Astrocyte of the cerebellum (primary cell): ENCODE data around the gene SPOCK1.

ENCODE experiments used
- DNase-seq: peaks from one replicate; pipeline ENCODE4 v3.0.0-alpha.2; 2011; ENCODE audit warnings: low read depth
- H3K4me3 ChIP-seq: 2 replicates; pipeline ENCODE4 v1.5.1; 2011; ENCODE audit warnings: mild to moderate bottlenecking, low read depth, low read length, moderate library complexity
- in situ Hi-C: cut with HindIII; loops from 2 replicates; pipeline ENCODE4 v1.10.0; 2017; ENCODE audit warnings: low sequenced_read_pairs
- TF ChIP-seq, protein P1 (sequence below): IDR thresholded peaks from 2 replicates; pipeline ENCODE4 v1.5.1; 2012; ENCODE audit warnings: low read length, low read depth, moderate library complexity, mild to moderate bottlenecking; ENCODE audit errors: missing control alignments

The SPOCK1 gene

GRCh38 chr5:136998854-136999357, 500.2 kb downstream of the SPOCK1 start:
- in situ Hi-C loops: no loop called here
- TF ChIP-seq, protein P1, sequence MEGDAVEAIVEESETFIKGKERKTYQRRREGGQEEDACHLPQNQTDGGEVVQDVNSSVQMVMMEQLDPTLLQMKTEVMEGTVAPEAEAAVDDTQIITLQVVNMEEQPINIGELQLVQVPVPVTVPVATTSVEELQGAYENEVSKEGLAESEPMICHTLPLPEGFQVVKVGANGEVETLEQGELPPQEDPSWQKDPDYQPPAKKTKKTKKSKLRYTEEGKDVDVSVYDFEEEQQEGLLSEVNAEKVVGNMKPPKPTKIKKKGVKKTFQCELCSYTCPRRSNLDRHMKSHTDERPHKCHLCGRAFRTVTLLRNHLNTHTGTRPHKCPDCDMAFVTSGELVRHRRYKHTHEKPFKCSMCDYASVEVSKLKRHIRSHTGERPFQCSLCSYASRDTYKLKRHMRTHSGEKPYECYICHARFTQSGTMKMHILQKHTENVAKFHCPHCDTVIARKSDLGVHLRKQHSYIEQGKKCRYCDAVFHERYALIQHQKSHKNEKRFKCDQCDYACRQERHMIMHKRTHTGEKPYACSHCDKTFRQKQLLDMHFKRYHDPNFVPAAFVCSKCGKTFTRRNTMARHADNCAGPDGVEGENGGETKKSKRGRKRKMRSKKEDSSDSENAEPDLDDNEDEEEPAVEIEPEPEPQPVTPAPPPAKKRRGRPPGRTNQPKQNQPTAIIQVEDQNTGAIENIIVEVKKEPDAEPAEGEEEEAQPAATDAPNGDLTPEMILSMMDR: no peak
- no peak for DNase-seq
- no peak overlapping the region for H3K4me3 ChIP-seq

DNA sequence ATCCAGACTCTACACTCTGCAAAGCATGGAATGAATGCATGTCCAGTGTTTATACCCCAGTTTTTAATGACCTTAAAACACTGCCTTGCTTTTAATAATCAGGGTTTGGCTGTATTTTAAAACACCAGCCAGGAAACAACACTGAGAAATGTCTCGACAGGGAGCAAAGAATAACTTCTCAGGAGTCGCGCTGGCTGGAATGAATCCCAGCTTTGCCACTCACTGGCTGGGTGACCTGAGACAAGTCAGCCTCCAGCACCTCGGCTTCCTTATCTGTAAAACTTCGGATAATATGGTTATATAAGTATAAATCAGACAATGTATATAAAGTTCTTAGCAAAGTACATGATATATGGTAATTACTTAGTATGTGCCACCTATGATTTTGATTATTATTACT, 505.0 kb downstream of the SPOCK1 start:
- DNase-seq: no peak
- TF ChIP-seq, protein P1: no peak
- no peak overlapping the region for H3K4me3 ChIP-seq
- in situ Hi-C loops: no loop called here

DNA sequence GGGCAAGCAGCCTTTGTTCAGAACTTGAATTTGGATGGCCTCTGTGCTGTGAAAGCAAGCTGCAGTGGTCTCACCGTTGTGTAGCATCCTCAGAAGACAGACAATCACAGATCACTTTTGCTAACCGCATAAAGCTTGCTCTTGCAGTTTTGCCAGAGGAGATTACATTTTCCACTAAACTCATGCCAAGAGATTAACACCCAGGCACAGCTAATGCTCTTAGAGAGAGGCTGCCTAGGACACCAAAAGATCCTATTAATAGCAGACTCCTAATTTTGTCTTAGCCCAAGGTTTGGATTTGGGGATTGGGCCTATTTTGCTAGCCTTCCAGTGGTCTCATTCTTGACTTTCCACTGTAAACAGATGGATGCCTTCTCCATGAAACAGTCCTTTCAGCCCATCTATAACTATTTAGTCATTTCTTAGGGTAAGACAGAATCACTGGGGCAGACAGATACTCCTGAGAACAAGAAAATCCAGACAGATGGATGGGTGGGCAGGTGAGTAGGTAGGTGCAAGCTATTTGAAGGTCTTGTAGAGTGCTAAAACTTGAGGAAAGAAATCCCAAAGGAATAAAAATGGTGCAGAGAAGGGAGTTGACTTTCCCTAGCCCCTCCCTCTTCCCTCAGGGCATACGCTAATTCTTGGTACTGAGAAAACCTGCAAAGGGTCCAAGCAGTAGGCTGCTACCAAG, 506.2 kb downstream of the SPOCK1 start:
- H3K4me3 ChIP-seq: no peak overlapping the region
- in situ Hi-C loops: no loop called here
- TF ChIP-seq, protein P1: no peak
- no peak for DNase-seq

GRCh38 chr5:136985785-136986475, 513.2 kb downstream of the SPOCK1 start:
- in situ Hi-C loops: no loop called here
- TF ChIP-seq, protein P1: no peak
- H3K4me3 ChIP-seq: no peak overlapping the region
- no peak for DNase-seq

GRCh38 chr5:136984772-136985446, 514.2 kb downstream of the SPOCK1 start:
- no peak overlapping the region for H3K4me3 ChIP-seq
- TF ChIP-seq, protein P1: no peak
- in situ Hi-C loops: no loop called here
- no peak for DNase-seq

- TF ChIP-seq, protein P1: no peak
- no peak overlapping the region for H3K4me3 ChIP-seq
- DNase-seq: no peak
- in situ Hi-C loops: no loop called here
Measured at GRCh38 chr5:136981936-136982335, 517.2 kb downstream of the SPOCK1 start.
